Smooth muscle cell (in vitro differentiated cells): ENCODE measurements around the gene GNAZ. TPM values are rescaled to one million over a fixed set of nuclear protein-coding genes. Genes with fewer than 3 reads are reported as not detected.

Source experiments
- DNase-seq: peaks from one replicate; lab custom pipeline; 2025; ENCODE audit not compliant: unreplicated experiment; lab: John Stamatoyannopoulos, UW
- H2AFZ ChIP-seq: fragments of 200-600 bp; sonication (generic); 2 replicates; pipeline ENCODE4 v1.6.0; 2016; ENCODE audit warnings: antibody characterized with exemption, low read depth, mild to moderate bottlenecking
- H3F3A ChIP-seq: fragments of 200-600 bp; sonication (generic); 2 replicates; pipeline ENCODE4 v1.6.0; 2017; ENCODE audit warnings: antibody characterized with exemption, low read depth
- H3K27ac ChIP-seq: fragments of 200-600 bp; sonication (generic); 2 replicates; pipeline ENCODE4 v1.5.1; 2016; ENCODE audit warnings: low read depth, mild to moderate bottlenecking
- H3K27me3 ChIP-seq: fragments of 200-600 bp; sonication (generic); 2 replicates; pipeline ENCODE4 v1.6.1; 2016; ENCODE audit warnings: low read depth, mild to moderate bottlenecking
- H3K36me3 ChIP-seq: fragments of 200-600 bp; sonication (generic); 2 replicates; pipeline ENCODE4 v1.5.1; 2016; ENCODE audit warnings: low read depth
- H3K4me1 ChIP-seq: fragments of 200-600 bp; sonication (generic); 2 replicates; pipeline ENCODE4 v1.5.1; 2016; ENCODE audit warnings: low read depth
- H3K4me2 ChIP-seq: fragments of 200-600 bp; sonication (generic); 2 replicates; pipeline ENCODE4 v1.6.0; 2016; ENCODE audit warnings: mild to moderate bottlenecking
- H3K4me3 ChIP-seq: fragments of 200-600 bp; sonication (generic); 2 replicates; pipeline ENCODE4 v1.5.1; 2016; ENCODE audit warnings: mild to moderate bottlenecking
- H3K79me2 ChIP-seq: fragments of 200-600 bp; sonication (generic); 2 replicates; pipeline ENCODE4 v1.6.0; 2016; ENCODE audit warnings: low read depth, mild to moderate bottlenecking
- H3K9ac ChIP-seq: fragments of 200-600 bp; sonication (generic); 2 replicates; pipeline ENCODE4 v1.6.0; 2016; ENCODE audit warnings: low read depth
- H3K9me3 ChIP-seq: fragments of 200-600 bp; sonication (generic); replicated peaks from 2 replicates; pipeline ENCODE4 v1.5.1; 2016; ENCODE audit warnings: low read depth
- H4K20me1 ChIP-seq: fragments of 200-600 bp; sonication (generic); 2 replicates; pipeline ENCODE4 v1.6.0; 2016; ENCODE audit warnings: low read depth
- CTCF ChIP-seq: fragments of 200-600 bp; sonication (generic); IDR thresholded peaks from 2 replicates; pipeline ENCODE4 v1.5.1; 2017; ENCODE audit warnings: borderline replicate concordance, mild to moderate bottlenecking, antibody characterized with exemption; ENCODE audit not compliant: insufficient read depth, poor library complexity, severe bottlenecking
- WGBS: methylation state at CpG from one replicate; pipeline ENCODE4 v1.1.7; 2016; ENCODE audit warnings: low lambda C conversion rate; 5-methylcytosine and 5-hydroxymethylcytosine counted together
- polyA plus RNA-seq: library from polyadenylated mRNA; unstranded; fragments of >200 nt; fragmentation: Nextera tagmentation; extraction: Ambion mirVana; gene quantifications from 2 replicates; pipeline ENCODE4 v1.2.1, GENCODE V29; 2016
- total RNA-seq: library from RNA; depleted of rRNA; stranded (reverse); fragments of >200 nt; gene quantifications from 2 replicates; pipeline ENCODE4 v1.2.3, GENCODE V29; 2014

GNAZ gene
- total and polyA plus RNA-seq, 2 experiments from 2014 or later: 0.50 to 1.2 TPM

- no peak overlapping the region for H3K4me2 ChIP-seq
- H2AFZ ChIP-seq: no peak overlapping the region
- H3K79me2 ChIP-seq: no peaks in the 10 kb centered on the region
- no peaks in the 10 kb centered on the region for H4K20me1 ChIP-seq
- H3K9ac ChIP-seq: no peak overlapping the region
- DNase-seq: no peak
- H3F3A ChIP-seq: no peaks in the 10 kb centered on the region
- H3K27ac ChIP-seq: no peak overlapping the region
- no peak overlapping the region for H3K4me3 ChIP-seq
- TF ChIP-seq CTCF: no peak
- peaks cover under 1% of the 10 kb centered on the region for H3K4me1 ChIP-seq
- peaks cover 19% of the 10 kb centered on the region for H3K27me3 ChIP-seq
- H3K36me3 ChIP-seq: no peaks in the 10 kb centered on the region
- H3K9me3 ChIP-seq: no peaks in the 10 kb centered on the region
- 87% methylated on average over 11 of the region's 11 CpGs for WGBS
These were observed 5.8 kb upstream of the GNAZ start for GRCh38 chr22:23064381-23065068.

GRCh38 chr22:23065069-23065451 lies 5.3 kb upstream of the GNAZ start:
- Histone ChIP-seq H3K9ac (no peak overlapping the region), H3K27me3 (peaks cover 19% of the 10 kb centered on the region), H3K79me2 (no peaks in the 10 kb centered on the region), H4K20me1 (no peaks in the 10 kb centered on the region), H3K27ac (no peak overlapping the region), H3K9me3 (no peaks in the 10 kb centered on the region), H3K4me2 (no peak overlapping the region), H3F3A (no peaks in the 10 kb centered on the region), H3K4me1 (peaks cover 4% of the 10 kb centered on the region), H2AFZ (no peak overlapping the region), H3K4me3 (no peak overlapping the region), H3K36me3 (no peaks in the 10 kb centered on the region)
- no peak for DNase-seq
- WGBS: 91% methylated on average over 3 of the region's 3 CpGs
- TF ChIP-seq CTCF: no peak

GRCh38 chr22:23065495-23066122 lies 4.7 kb upstream of the GNAZ start:
- Histone ChIP-seq H3F3A (no peaks in the 10 kb centered on the region), H4K20me1 (no peaks in the 10 kb centered on the region), H3K4me2 (no peak overlapping the region), H3K36me3 (no peaks in the 10 kb centered on the region), H3K27me3 (peaks cover 22% of the 10 kb centered on the region), H3K27ac (no peak overlapping the region), H3K9me3 (no peaks in the 10 kb centered on the region), H2AFZ (no peak overlapping the region), H3K9ac (no peak overlapping the region), H3K4me1 (peaks cover 4% of the 10 kb centered on the region), H3K79me2 (no peaks in the 10 kb centered on the region), H3K4me3 (no peak overlapping the region)
- no peak for TF ChIP-seq CTCF
- WGBS: 77% methylated on average over 10 of the region's 10 CpGs
- DNase-seq: no peak
